MM.1S (cell line): ENCODE data around the gene KCNG4.

Source experiments
- DNase-seq: peaks from one replicate; pipeline ENCODE4 v3.0.0-alpha.2; 2015
- H2AFZ ChIP-seq: fragments of 300-600 bp; sonication (generic); 2 replicates; pipeline ENCODE4 v1.6.0; 2016; ENCODE audit warnings: antibody characterized with exemption, low read length
- H3F3A ChIP-seq: fragments of 300-600 bp; sonication (generic); 2 replicates; pipeline ENCODE4 v1.6.1; 2016; ENCODE audit warnings: mild to moderate bottlenecking, antibody characterized with exemption, low read length, moderate library complexity, mixed read lengths; ENCODE audit not compliant: insufficient read depth
- H3K27ac ChIP-seq: fragments of 300-600 bp; sonication (generic); 2 replicates; pipeline ENCODE4 v1.5.1; 2016; ENCODE audit warnings: mild to moderate bottlenecking, low read length
- H3K27me3 ChIP-seq: fragments of 300-600 bp; sonication (generic); replicated peaks from 2 replicates; pipeline ENCODE4 v1.6.0; 2016; ENCODE audit warnings: low read length; ENCODE audit not compliant: insufficient read depth
- H3K36me3 ChIP-seq: fragments of 300-600 bp; sonication (generic); replicated peaks from 2 replicates; pipeline ENCODE4 v1.6.1; 2016; ENCODE audit warnings: mild to moderate bottlenecking, low read length, mixed read lengths; ENCODE audit not compliant: insufficient read depth
- H3K4me1 ChIP-seq: fragments of 300-600 bp; sonication (generic); 2 replicates; pipeline ENCODE4 v1.6.1; 2016; ENCODE audit warnings: low read length, mixed read lengths
- H3K4me2 ChIP-seq: fragments of 300-600 bp; sonication (generic); 2 replicates; pipeline ENCODE4 v1.6.0; 2016; ENCODE audit warnings: low read depth, low read length
- H3K4me3 ChIP-seq: fragments of 300-600 bp; sonication (generic); 2 replicates; pipeline ENCODE4 v1.5.1; 2016; ENCODE audit warnings: low read length, mixed read lengths
- H3K79me2 ChIP-seq: fragments of 300-600 bp; sonication (generic); 2 replicates; pipeline ENCODE4 v1.6.1; 2016; ENCODE audit warnings: mixed run types, low read length, mixed read lengths
- H3K9ac ChIP-seq: fragments of 300-600 bp; sonication (generic); 2 replicates; pipeline ENCODE4 v1.6.1; 2016; ENCODE audit warnings: low read length, mixed read lengths
- H3K9me2 ChIP-seq: fragments of 300-600 bp; sonication (generic); replicated peaks from 2 replicates; pipeline ENCODE4 v1.6.1; 2016; ENCODE audit warnings: mild to moderate bottlenecking, low read length, mixed read lengths; ENCODE audit not compliant: insufficient read depth
- H3K9me3 ChIP-seq: fragments of 300-600 bp; sonication (generic); replicated peaks from 2 replicates; pipeline ENCODE4 v1.6.1; 2016; ENCODE audit warnings: mild to moderate bottlenecking, low read length, mixed read lengths; ENCODE audit not compliant: insufficient read depth
- H4K20me1 ChIP-seq: fragments of 300-600 bp; sonication (generic); 2 replicates; pipeline ENCODE4 v1.6.1; 2016; ENCODE audit warnings: mild to moderate bottlenecking, low read length, moderate library complexity, mixed read lengths; ENCODE audit not compliant: insufficient read depth
- EZH2 ChIP-seq: fragments of 300-600 bp; sonication (generic); optimal IDR thresholded peaks from 2 replicates; pipeline ENCODE3; 2017; ENCODE audit warnings: low read depth, mild to moderate bottlenecking, antibody characterized with exemption, low read length, mixed read lengths
- EZH2phosphoT487 ChIP-seq: fragments of 300-600 bp; sonication (generic); IDR thresholded peaks from 2 replicates; pipeline ENCODE4 v1.6.1; 2018; ENCODE audit warnings: antibody characterized with exemption, low read length
- TF ChIP-seq, protein P1 (sequence below): fragments of 300-600 bp; sonication (generic); IDR thresholded peaks from 2 replicates; pipeline ENCODE4 v1.5.1; 2016; ENCODE audit warnings: antibody characterized with exemption, low read length, mixed read lengths

KCNG4 gene, protein sequence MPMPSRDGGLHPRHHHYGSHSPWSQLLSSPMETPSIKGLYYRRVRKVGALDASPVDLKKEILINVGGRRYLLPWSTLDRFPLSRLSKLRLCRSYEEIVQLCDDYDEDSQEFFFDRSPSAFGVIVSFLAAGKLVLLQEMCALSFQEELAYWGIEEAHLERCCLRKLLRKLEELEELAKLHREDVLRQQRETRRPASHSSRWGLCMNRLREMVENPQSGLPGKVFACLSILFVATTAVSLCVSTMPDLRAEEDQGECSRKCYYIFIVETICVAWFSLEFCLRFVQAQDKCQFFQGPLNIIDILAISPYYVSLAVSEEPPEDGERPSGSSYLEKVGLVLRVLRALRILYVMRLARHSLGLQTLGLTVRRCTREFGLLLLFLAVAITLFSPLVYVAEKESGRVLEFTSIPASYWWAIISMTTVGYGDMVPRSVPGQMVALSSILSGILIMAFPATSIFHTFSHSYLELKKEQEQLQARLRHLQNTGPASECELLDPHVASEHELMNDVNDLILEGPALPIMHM

DNA sequence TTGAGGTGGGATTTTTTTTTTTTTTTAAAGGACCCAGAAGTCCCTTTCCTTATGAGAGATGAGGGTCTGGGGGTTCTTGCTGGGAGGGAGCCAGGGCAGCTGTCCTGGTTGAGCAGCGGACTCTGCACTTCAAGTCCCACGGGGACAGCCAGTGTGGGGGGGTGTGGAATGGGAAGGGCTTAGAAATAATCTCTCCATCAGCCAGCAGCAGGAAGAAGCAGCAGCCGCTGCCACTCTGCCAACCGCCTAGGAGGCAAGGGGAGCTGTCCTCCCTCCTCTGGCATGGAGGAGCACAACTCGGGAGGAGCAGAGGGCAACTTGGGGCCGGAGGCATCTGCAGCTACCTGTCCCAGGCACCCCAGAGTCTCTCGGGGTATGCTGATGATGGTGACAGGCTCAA is at the start of gene KCNG4:
TSS of gene KCNG4 (minus strand) at position 104 of the 400 bp plus-strand sequence. CDS start 2,527 bp downstream, outside the sequence.
- TF ChIP-seq EZH2phosphoT487 (no peak), EZH2 (no peak)
- TF ChIP-seq, protein P1, sequence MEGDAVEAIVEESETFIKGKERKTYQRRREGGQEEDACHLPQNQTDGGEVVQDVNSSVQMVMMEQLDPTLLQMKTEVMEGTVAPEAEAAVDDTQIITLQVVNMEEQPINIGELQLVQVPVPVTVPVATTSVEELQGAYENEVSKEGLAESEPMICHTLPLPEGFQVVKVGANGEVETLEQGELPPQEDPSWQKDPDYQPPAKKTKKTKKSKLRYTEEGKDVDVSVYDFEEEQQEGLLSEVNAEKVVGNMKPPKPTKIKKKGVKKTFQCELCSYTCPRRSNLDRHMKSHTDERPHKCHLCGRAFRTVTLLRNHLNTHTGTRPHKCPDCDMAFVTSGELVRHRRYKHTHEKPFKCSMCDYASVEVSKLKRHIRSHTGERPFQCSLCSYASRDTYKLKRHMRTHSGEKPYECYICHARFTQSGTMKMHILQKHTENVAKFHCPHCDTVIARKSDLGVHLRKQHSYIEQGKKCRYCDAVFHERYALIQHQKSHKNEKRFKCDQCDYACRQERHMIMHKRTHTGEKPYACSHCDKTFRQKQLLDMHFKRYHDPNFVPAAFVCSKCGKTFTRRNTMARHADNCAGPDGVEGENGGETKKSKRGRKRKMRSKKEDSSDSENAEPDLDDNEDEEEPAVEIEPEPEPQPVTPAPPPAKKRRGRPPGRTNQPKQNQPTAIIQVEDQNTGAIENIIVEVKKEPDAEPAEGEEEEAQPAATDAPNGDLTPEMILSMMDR, result no peak

DNA sequence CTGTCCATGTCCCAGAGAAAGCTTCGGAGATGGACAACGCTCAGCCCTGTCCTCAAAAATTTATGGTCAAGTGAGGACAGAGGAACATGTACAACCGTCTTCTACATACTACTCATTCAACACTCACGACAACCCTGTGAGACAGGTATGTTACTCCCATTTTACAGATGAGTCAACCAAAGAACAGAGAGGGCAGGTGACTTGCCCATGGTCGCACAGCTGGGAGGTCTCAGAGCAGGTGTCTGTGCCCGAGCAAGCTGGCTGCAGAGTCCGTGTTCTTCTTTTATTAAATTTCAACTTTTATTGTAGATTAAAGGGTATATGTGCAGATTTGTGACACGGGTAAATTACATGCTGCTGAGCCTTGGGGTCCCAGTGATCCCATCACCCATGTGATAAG is 49.1 kb upstream of the KCNG4 start:
- Histone ChIP-seq H3K4me3 (no peak overlapping the region), H3K9ac (no peak overlapping the region), H3K9me2 (no peaks in the 10 kb centered on the region), H3K36me3 (no peaks in the 10 kb centered on the region), H3K27ac (no peak overlapping the region), H3K4me2 (no peak overlapping the region), H4K20me1 (no peaks in the 10 kb centered on the region), H3F3A (no peaks in the 10 kb centered on the region), H3K9me3 (no peaks in the 10 kb centered on the region), H3K4me1 (no peaks in the 10 kb centered on the region), H3K79me2 (no peaks in the 10 kb centered on the region), H2AFZ (no peak overlapping the region), H3K27me3 (peaks cover 71% of the 10 kb centered on the region)
- TF ChIP-seq EZH2 (no peak), EZH2phosphoT487 (no peak)
- TF ChIP-seq, protein P1, result no peak
- DNase-seq, result no peak

More for the DNA sequence above, at the start of gene KCNG4:
- DNase-seq, result no peak
- no peak within 1 kb of the TSS for H3K27ac ChIP-seq
- H3K36me3 ChIP-seq, result no peaks in the 10 kb centered on the region
- no peaks in the 10 kb centered on the region for H3K79me2 ChIP-seq
- H3K4me2 ChIP-seq, result no peak within 1 kb of the TSS
- H4K20me1 ChIP-seq, result no peaks in the 10 kb centered on the region
- no peak within 1 kb of the TSS for H3K9ac ChIP-seq
- no peak within 1 kb of the TSS for H3K4me3 ChIP-seq
- peaks cover 55% of the 10 kb centered on the region for H3K27me3 ChIP-seq
- H2AFZ ChIP-seq, result no peak within 1 kb of the TSS
- no peaks in the 10 kb centered on the region for H3K9me2 ChIP-seq
- no peaks in the 10 kb centered on the region for H3F3A ChIP-seq
- H3K9me3 ChIP-seq, result no peaks in the 10 kb centered on the region
- H3K4me1 ChIP-seq, result no peaks in the 10 kb centered on the region

DNA sequence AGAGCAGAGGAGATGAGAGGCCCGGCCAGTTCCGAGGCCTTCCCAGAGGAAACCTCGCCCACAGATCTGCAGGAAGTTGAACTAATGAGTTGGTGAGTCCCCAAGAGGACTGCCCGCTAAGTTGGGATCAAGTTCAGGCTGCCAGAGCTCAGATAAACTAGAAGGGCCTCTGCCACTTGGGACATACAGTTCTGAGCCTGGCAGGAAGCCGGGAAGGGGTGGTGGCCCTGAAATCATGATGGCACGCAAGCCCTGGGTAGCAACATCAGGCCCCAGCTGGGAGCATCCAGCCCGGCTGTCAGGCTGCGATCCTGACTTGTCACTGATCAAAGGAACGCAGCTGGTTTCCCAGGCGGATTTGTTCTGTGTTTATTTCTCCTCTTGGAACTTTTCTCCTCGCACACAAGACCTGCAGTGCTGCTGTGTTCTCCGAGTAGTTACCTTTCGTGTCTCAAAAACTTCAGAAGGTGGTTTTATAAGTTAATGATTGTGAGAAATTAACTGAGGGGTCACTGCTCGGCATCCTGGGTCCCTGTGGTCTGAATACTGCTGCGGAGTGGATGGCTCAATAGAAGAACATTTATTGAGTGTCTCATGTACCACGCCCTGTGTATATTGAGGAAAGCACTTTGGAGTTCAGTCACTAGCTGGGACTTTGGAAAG is 46.9 kb upstream of the KCNG4 start:
- Histone ChIP-seq H3K9ac (no peak overlapping the region), H4K20me1 (no peaks in the 10 kb centered on the region), H3K79me2 (no peaks in the 10 kb centered on the region), H3K9me2 (no peaks in the 10 kb centered on the region), H3K4me2 (no peak overlapping the region), H3K4me3 (no peak overlapping the region), H3F3A (no peaks in the 10 kb centered on the region), H3K36me3 (no peaks in the 10 kb centered on the region), H3K27me3 (peaks cover 72% of the 10 kb centered on the region), H3K4me1 (no peaks in the 10 kb centered on the region), H3K9me3 (no peaks in the 10 kb centered on the region), H3K27ac (no peak overlapping the region), H2AFZ (no peak overlapping the region)
- DNase-seq, result no peak
- TF ChIP-seq, protein P1, result no peak
- no peak for TF ChIP-seq EZH2phosphoT487
- no peak for TF ChIP-seq EZH2
